ENCODE results near the gene MISFA.
"Not testable (repeated sequence)": the region's sequence is repeated elsewhere in the genome, so short reads cannot be mapped to it uniquely, and the experiment has no call there.

Gene MISFA

GRCh38 chr11:18617688-18618341 is 18.2 kb downstream of the MISFA start:
- DNase-seq (ENCODE audit: low read depth) = no peak

- no peak for DNase-seq (ENCODE audit: low read depth)
These were observed 18.9 kb downstream of the MISFA start for GRCh38 chr11:18618342-18619025.

- DNase-seq (ENCODE audit: low read depth) = no peak
These were observed 24.1 kb downstream of the MISFA start for GRCh38 chr11:18623707-18624106.

GRCh38 chr11:18624161-18624560 is 24.6 kb downstream of the MISFA start:
- no peak for DNase-seq (ENCODE audit: low read depth)

- DNase-seq (ENCODE audit: low read depth) = no peak
These were observed 33.3 kb downstream of the MISFA start for GRCh38 chr11:18632841-18633240.

GRCh38 chr11:18633256-18634139 is 33.9 kb downstream of the MISFA start:
- no peak for DNase-seq (ENCODE audit: low read depth)

GRCh38 chr11:18634140-18635032 is 34.8 kb downstream of the MISFA start, which contains the start of gene SPTY2D1:
SPTY2D1 (minus strand) TSS chr11:18634342; CDS start chr11:18634257, 85 bp downstream.
- DNase-seq (ENCODE audit: low read depth) = peak; percentile 95

GRCh38 chr11:18641677-18642076 is 42.1 kb downstream of the MISFA start:
- DNase-seq (ENCODE audit: low read depth) = no peak

GRCh38 chr11:18643034-18643433 is 43.4 kb downstream of the MISFA start:
- not testable (repeated sequence) for DNase-seq (ENCODE audit: low read depth)

- DNase-seq (ENCODE audit: low read depth) = no peak
These were observed 50.8 kb downstream of the MISFA start for GRCh38 chr11:18650353-18650752.

- no peak for DNase-seq (ENCODE audit: low read depth)
These were observed 51.4 kb downstream of the MISFA start for GRCh38 chr11:18650859-18651557.
